Right hindlimb (tissue), 1 donor: Measurements from ENCODE around the gene MEGF9.
A peak's percentile ranks its signal among the peaks of the same experiment; 100 is the strongest.
"Not testable (repeated sequence)": the region's sequence is repeated elsewhere in the genome, so short reads cannot be mapped to it uniquely, and the experiment has no call there.

ENCODE experiments used
- DNase-seq: peaks from one replicate; pipeline ENCODE4 v3.0.0-alpha.2; 2018

The MEGF9 gene

DNA sequence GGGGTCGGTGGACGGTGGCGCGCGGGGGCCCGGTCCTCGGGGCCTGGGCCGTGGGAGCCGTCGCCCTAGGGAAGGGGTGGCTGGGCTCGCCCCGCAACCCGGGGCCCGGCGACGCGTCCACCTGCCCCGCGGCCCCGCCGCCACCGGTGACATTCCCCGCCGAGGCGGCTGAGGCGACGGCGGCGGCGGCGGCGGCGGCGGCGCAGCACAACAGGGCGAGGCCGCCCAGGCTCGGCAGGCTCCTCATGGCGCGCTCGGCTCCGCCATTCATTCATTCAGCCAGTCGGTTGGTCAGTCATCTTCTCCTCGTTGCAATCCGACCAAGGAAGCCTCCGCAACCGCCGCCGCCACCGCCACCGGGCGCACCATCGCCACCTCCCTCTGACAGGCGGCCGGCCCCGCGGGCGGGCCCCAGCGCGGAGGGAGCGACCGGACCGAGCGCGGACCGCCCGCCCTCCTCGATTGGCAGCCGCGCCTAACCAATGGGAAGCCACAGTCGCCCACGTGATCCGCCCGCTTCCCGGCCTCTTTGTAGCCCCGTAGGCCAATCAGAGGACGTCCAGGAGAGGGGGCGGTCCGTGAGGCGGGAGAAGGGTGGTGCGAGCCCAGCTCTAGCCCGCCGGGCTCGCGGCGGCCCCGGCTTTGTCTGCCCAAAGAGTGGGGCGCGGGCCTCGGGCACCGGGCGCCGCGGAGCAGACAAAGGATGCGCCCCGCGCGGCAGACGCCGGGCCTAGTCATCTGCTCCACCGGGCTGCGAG lies at the start of gene MEGF9:
TSS of gene MEGF9 (minus strand) at position 383 of the 758 bp plus-strand sequence. CDS start at position 271, 112 bp downstream.
- peak; percentile 98 for DNase-seq

DNA sequence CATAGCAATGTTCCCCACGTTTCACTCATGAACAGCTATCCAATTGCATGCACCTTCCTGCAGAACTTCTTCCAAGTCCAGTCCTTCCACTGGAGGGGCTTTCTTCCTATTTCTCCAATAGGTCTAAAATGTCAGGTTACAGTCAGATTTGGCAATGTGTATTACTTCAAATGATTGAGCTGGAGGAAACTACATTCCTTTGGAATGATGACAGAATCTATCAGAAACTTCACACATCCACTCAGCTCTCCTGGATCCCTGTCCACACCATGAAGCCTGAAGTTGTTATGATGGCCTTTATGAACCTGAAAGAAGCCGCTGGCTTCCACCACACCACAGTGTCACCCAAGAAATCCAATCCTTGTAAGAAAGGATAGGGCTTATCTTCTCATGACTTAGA lies 46.7 kb upstream of the MEGF9 start:
- no peak for DNase-seq

- no peak for DNase-seq
Measured at GRCh38 chr9:120759755-120760400, 45.6 kb upstream of the MEGF9 start.

- no peak for DNase-seq
Measured at GRCh38 chr9:120758544-120758943, 44.3 kb upstream of the MEGF9 start.

- no peak for DNase-seq
Measured at GRCh38 chr9:120757026-120757913, 43.0 kb upstream of the MEGF9 start.

DNA sequence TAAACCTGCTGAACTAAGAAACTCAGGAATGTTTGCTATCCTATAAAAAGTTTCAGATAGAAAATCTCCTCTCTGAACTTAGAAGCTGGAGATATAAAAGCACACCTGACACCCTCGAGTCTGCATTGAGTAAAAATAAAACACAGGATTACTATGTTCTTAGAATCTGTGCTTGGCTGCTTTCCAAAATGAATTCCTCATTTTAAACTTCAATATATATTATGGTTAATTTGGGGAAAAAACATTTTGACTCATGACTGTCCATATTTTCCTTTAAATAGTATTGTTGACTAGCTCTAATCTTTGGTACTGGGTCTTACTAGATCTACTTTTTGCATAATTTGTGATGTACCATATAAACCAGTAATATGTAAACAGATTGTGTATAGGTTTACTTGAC lies 42.3 kb upstream of the MEGF9 start:
- no peak for DNase-seq

GRCh38 chr9:120755810-120756434 lies 41.7 kb upstream of the MEGF9 start:
- DNase-seq, result peak; percentile 50

DNA sequence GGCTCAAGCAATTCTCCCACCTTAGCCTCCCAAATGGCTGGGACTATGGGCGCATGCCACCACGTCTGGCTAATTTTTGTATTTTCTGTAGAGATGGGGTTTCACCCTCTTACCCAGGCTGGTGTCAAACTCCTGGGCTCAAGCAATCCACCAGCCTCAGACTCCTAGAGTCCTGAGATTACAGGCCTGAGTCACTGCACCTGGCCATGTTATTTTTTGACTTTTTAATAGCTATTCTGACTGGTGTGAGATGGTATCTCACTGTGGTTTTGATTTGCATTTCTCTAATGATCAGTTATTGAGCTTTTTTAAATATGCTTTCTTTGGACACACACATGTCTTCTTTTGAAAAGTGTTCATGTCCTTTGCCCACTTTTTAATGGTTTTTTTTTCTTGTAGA lies 40.8 kb upstream of the MEGF9 start:
- no peak for DNase-seq

DNA sequence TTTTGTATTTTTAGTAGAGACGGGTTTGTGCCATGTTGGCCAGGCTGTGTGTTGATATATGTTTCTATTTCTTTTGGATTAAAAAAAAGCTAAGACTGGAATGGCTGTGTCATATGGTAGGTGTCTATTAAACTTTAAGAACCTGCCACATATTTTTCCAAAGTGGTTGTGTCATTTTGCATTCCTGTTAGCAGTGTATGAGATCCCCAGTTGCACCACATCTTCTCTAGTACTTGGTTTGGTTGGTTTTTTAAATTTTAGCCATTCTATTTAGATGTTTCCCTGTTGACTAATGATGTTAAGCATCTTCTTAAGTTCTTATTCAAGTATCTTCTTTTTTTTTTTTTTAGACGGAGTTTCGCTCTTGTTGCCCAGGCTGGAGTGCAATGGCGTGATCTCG lies 36.2 kb upstream of the MEGF9 start:
- no peak for DNase-seq

DNA sequence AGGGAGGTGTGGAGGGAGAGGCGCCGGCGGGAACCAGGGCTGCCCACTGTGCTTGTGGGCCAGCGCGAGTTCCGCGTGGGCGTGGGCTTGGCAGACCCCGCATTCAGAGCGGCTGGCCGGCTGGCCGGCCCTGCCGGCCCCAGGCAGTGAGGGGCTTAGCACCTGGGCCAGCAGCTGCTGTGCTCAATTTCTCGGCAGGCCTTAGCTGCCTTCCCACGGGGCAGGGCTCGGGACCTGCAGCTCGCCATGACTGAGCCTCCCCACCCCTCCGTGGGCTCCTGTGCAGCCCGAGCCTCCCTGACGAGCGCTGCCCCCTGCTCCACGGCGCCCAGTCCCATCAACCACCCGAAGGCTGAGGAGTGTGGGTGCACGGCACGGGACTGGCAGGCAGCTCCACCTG lies 32.1 kb upstream of the MEGF9 start:
- DNase-seq, result not testable (repeated sequence)

GRCh38 chr9:120745278-120745677 lies 31.0 kb upstream of the MEGF9 start:
- DNase-seq, result no peak

DNA sequence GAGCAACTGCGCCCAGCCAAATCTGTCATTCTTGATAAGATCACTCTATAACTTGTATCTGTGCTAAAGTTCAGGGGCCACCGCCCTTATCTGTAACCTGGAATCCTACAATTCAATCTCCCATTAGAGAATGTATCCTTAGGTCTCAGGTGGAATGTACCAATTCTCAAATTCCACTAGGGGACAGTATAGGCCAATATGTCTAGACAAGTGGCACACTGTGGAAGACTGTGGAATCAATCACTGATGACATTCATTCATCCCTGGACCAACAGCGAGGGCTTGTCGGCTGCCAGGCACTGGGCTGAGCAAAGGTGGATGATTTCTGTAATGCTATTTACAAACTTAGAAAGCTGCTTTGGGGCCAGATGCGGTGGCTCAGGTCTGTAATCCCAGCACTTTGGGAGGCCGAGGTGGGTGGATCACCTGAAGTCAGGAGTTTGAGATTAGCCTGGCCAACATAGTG lies 28.7 kb upstream of the MEGF9 start:
- DNase-seq, result no peak

DNA sequence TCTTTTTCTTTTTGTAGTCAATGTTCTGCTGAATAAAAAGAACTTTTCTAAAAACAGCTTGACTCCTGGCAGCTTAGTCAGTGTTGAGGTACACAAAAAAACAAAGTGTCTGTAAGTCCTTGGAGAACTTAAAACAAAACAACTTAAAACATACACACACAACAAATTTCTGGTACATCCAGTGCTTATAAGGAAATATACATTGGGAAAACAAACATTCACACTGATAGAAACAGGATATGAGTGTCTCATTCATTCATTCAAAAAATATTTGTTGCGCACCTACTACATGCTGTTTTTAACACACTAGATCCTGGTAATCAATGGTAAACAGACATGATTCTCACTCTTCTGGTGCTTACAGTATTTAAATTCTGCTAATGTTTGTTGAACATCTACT lies 27.4 kb upstream of the MEGF9 start:
- no peak for DNase-seq

GRCh38 chr9:120741191-120741590 lies 26.9 kb upstream of the MEGF9 start:
- no peak for DNase-seq

DNA sequence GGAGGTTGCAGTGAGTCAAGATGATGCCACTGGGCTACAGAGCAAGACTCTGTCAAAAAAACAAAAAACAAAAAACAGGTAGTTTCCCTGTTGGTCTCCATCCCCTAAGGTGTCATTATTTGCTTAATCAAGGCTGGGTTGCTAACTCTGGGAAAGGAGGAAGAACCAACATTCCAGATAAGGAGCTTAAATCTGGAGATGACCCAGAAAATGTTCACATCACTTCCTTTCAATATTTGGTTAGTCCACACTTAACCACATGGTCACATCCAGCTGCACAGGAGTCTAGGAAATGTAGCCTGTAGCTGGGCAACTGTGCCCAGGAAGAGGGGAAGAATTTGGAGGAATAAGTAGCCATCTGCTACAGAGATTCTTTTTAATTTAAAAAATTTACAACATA lies 25.9 kb upstream of the MEGF9 start:
- DNase-seq, result no peak

DNA sequence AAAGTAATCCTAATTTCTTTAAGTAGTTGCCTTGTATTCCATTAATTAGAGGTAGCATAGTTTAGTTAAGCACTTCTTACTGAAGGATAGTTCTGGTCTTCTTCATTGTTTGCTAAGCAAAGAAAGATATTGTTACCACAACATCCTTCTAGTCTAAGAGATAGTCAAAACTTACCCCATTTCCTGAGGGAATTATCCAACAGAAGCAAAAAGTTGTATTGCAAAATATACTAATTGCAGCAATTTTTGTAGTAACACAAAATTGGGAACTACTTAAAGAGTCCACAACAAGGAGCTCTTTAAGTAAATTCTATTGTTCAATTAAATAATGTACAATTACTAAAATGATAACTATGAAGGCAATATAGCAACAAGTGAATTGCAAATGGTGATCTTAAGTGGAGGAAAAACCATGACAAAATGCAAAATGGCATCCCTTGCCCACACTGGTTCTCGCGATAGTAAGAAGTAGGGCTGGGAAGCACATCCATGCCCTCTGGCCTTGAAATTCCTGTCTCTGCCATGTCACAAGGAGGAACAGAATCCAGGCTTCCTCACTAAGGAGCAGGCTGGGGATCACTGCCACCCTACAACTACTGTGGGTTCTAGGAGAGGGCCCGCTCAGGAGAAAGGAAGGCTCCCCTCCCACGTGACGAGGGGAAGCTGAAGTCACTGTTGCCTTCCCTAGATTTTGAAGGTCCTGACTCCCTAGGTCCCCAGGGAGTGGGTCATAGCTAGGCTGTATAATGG lies 23.3 kb upstream of the MEGF9 start:
- DNase-seq, result no peak

DNA sequence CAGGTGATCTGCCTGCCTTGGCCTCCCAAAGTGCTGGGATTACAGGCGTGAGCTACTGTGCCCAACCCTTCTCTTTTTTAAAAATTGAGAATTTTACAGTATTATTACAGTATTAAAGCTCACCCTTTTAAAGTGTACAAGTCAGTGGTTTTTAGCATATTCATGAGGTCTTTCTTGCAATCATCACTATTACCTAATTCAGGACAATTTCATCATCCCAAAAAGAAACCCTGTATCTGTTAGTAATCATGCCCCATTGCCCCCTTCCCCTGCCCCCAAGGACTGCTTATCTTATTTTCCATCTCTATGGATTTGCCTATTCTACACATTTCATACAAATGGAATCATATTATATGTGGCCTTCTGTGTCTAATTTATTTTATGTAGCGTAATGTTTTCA lies 22.6 kb upstream of the MEGF9 start:
- no peak for DNase-seq

DNA sequence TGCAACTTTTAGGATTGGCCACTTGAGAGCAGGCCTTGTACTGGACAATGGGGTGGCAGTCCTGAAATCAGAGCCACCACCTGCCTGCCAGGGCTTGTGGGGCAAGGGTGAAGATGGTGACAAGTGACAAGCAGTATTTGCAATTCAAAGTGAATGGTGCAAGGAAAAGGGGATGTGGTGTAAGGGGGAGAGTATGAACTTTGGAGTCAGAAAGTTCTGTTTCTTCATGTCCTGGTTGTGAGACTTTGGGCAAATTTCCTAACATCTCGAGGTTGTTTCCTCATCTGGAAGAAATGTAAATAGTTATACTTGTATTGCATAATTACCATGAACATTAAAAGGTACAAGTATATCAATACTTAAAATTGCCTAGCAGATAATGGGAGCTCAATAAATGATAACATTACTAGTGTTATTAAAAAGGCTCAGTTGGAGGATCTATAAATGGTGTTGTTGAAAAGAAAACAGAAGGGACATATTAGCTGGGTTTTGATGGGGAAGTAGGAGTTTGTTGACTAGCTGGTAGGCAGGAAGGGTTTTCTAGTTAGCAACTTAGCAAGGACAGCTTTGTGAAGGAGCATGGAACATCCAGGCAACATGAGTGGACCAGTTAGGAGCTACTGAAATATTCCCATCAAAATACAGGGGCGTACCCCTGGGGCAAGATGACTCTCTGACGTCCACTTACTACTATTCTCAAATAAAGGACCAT lies 21.3 kb upstream of the MEGF9 start:
- DNase-seq, result no peak

- peak; percentile 24 for DNase-seq
Measured at GRCh38 chr9:120734607-120735410, 20.5 kb upstream of the MEGF9 start.

DNA sequence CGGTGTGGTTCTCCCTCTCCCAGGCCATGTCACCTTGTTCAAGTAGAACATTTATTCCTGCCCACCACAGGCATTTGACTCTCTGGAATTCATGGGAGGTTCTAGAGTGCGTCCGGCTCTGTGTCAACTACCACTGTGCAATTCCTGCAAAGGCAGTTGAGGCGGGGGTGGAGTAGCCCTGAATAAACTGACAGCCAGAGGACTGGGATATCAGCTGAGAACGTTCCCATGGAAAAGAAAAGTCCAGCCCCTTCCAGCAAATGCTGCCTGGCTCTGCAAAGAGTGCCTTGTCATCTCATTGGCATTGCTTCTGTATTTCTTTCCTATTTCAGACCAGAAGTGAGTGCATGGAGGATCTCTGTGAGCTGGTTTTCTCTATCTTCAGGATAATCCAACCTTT lies 18.9 kb upstream of the MEGF9 start:
- no peak for DNase-seq
